ENCODE measurements around the gene POM121C.
"Not testable (repeated sequence)": the region's sequence is repeated elsewhere in the genome, so short reads cannot be mapped to it uniquely, and the experiment has no call there.

POM121C gene

DNA sequence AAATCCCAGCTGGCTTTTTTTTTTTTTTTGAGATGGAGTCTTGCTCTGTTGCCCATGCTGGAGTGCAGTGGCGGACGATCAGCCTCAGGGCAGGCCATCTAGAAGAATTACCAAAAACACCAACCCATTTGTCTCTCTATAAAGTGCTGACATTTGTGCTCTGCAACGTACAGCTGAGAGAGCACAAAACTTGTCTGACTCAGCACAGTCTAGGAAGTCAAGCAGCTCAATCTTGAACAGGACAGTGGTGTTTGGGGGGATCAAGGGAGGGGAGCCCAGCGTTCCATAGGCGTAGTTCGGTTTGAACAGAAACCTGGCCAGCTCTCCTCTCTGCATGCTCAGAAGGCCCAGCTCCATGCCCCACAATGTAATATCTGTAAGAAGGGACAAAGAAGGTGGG lies 92.9 kb downstream of the POM121C start:
- DNase-seq (ENCODE audit: low spot score), result not testable (repeated sequence)

DNA sequence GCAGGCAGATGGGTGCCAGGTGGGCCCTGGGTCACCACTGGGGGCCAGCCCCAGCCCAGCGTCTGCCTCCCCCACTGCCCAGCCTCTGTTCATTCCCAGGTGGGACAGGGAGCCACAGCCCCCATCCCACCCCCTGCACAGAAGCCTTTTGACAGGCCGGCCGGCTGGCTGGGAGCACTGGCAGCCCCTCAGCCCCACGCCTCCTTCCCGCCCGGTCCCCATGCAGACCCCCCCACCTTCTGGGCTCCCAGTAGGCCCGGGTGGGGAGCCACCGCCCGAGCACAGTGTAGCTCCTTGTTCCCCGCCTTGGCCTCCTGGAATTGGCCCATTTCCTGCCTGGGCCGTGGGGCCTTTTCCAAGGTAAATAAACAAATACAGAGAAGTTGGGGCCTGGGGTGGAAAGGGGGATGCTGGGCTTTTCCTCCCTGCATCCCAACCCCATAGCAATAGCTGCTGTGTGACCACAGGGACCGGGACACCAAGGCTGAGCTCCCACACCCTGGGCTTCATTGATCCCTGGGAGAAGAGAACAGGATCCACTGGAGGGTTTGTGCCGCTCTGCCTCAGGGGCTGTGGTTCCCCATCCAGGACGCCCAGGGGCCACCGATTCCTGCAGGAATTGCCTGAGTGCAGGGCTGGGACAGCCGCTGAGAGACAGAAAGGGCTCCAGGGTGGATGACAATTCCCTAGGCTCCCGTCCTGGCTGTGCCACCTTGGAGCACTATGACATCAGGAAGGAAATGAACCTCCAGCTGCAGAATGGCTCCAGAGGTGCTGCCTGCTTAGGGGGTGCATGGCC lies 111.4 kb downstream of the POM121C start:
- not testable (repeated sequence) for DNase-seq (ENCODE audit: low spot score)

DNA sequence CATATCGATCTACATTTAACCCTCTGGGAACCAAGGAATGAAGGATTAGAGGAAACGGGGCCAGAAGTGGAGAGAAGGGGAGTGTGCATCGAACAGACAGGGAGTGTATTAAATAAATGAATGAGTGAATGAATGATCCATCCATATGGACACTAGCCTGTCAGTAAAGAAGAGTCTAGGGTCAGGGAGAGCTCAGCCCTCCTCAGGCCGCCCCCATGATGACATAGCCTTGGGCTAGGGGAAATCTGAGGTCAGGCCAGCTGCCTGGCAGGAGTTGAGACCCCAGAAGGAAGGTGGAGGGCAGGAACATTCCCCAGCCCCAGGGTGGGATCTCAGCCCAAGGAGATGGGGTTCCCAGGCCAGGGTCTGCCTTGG lies 112.0 kb downstream of the POM121C start:
- not testable (repeated sequence) for DNase-seq (ENCODE audit: low spot score)

DNA sequence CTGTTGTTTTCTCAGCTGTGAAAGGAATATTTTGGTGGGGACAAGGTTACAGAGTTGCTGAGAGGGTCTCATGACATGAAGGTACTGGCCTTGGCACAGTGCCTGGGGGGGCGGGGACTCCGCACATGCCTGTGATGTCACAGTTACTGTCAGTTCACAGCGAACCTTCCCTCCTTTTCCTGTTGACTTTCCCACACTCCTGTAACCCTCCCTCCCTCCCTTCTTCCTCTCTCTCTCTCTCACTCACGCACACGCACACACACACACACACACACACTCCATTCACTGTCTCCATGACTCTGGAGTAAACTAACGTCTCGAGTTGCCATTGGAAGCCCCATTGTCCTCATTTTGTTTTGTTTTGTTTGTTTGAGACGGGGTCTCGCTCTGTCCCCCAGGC lies 118.8 kb downstream of the POM121C start:
- not testable (repeated sequence) for DNase-seq (ENCODE audit: low spot score)
